Hematopoietic multipotent progenitor cell treated with erythropoietin and hydrocortisone succinate and interleukin-3 and kit ligand, for 4 days (in vitro differentiated cells): ENCODE measurements around the gene ACSF3.
"Not testable (repeated sequence)": the region's sequence is repeated elsewhere in the genome, so short reads cannot be mapped to it uniquely, and the experiment has no call there.

Experiments
- DNase-seq: peaks from one replicate; pipeline ENCODE4 v3.0.0-alpha.2; 2015

The ACSF3 gene

GRCh38 chr16:89074072-89074674, 19.5 kb upstream of the ACSF3 start:
- DNase-seq, result not testable (repeated sequence)

- DNase-seq, result no peak
These were observed 18.6 kb upstream of the ACSF3 start for GRCh38 chr16:89074803-89075688.

- no peak for DNase-seq
These were observed 17.5 kb upstream of the ACSF3 start for GRCh38 chr16:89076159-89076558.

- no peak for DNase-seq
These were observed 16.6 kb upstream of the ACSF3 start for GRCh38 chr16:89077076-89077475.

- no peak for DNase-seq
These were observed 15.5 kb upstream of the ACSF3 start for GRCh38 chr16:89078172-89078571.

- DNase-seq, result no peak
These were observed 14.1 kb upstream of the ACSF3 start for GRCh38 chr16:89079434-89079980.

GRCh38 chr16:89080196-89080853, 13.3 kb upstream of the ACSF3 start:
- DNase-seq, result no peak

- DNase-seq, result no peak
These were observed 12.1 kb upstream of the ACSF3 start for GRCh38 chr16:89081556-89081955.

- peak; percentile 19 for DNase-seq
These were observed 9.2 kb upstream of the ACSF3 start for GRCh38 chr16:89084411-89084810.

- DNase-seq, result no peak
These were observed 8.6 kb upstream of the ACSF3 start for GRCh38 chr16:89084814-89085612.

- DNase-seq, result no peak
These were observed 7.9 kb upstream of the ACSF3 start for GRCh38 chr16:89085755-89086154.

GRCh38 chr16:89087922-89088497, 5.6 kb upstream of the ACSF3 start:
- no peak for DNase-seq

- DNase-seq, result no peak
These were observed 4.5 kb upstream of the ACSF3 start for GRCh38 chr16:89089120-89089519.

- DNase-seq, result peak; percentile 43
These were observed 3.4 kb upstream of the ACSF3 start for GRCh38 chr16:89090182-89090630.

- no peak for DNase-seq
These were observed 2.8 kb upstream of the ACSF3 start for GRCh38 chr16:89090669-89091426.

GRCh38 chr16:89092013-89092412, 1.6 kb upstream of the ACSF3 start:
- no peak for DNase-seq

GRCh38 chr16:89093252-89093601, 425 bp upstream of the ACSF3 start:
- not testable (repeated sequence) for DNase-seq

- DNase-seq, result peak; percentile 49
These were observed 714 bp downstream of the ACSF3 start for GRCh38 chr16:89094252-89094879.

- DNase-seq, result no peak
These were observed 1.2 kb downstream of the ACSF3 start for GRCh38 chr16:89094880-89095258.

GRCh38 chr16:89095491-89095951, 1.9 kb downstream of the ACSF3 start:
- DNase-seq, result no peak
